HepG2 (cell line): ENCODE data around the gene GNPDA2. TPM values are rescaled to one million over a fixed set of nuclear protein-coding genes. Genes with fewer than 3 reads are reported as not detected.

Experiments
- ATAC-seq: fragments of 200-7000 bp; cut with Tn5 transposase; 3 replicates; pipeline ENCODE4 v1.9.1; 2020; ENCODE audit warnings: mild to moderate bottlenecking, moderate library complexity
- BruUV-seq: library from RNA; stranded (reverse); fragments of 400-500 nt; replicated peaks from 2 replicates; lab custom pipeline; 2021; lab: Mats Ljungman, UMichigan
- CTCF ChIA-PET: fragments of 300-600 bp; formaldehyde crosslinking; extraction: SDS; loops from one replicate; lab custom pipeline; 2021; ENCODE audit warnings: low total read pairs, inconsistent platforms, low intra/inter-chr PET ratio; lab: Yijun Ruan, JAX
- POLR2A ChIA-PET: fragments of 350-600 bp; sonication (Branson Sonifier 250); formaldehyde crosslinking; loops from one replicate; lab custom pipeline; 2020; ENCODE audit warnings: antibody characterized with exemption, inconsistent platforms; lab: Yijun Ruan, JAX
- DNase-seq: peaks from one replicate; pipeline ENCODE4 v3.0.0-alpha.2; 2015; ENCODE audit warnings: low spot score
- FAIRE-seq: peaks from 3 replicates; lab custom pipeline; 2011; peaks lifted over from hg19 to GRCh38; lab: Jason Lieb, UNC
- H2AFZ ChIP-seq: one replicate; pipeline ENCODE4 v1.6.1; 2011; ENCODE audit warnings: low read length, inconsistent platforms
- H3K27ac ChIP-seq: fragments of 300-600 bp; 3 replicates; pipeline ENCODE4 v1.8.0; 2011; ENCODE audit warnings: mixed run types, mild to moderate bottlenecking, mixed read lengths, low read length, inconsistent platforms; ENCODE audit not compliant: insufficient read depth; ENCODE audit errors: extremely low read length
- H3K27me3 ChIP-seq, 2 experiments: fragments of 200-600 bp in 1 of 2; 2 replicates in 1 of 2; 3 replicates in 1 of 2; pipeline versions ENCODE4 v1.6.0 to v1.8.0; 2011; ENCODE audit warnings: low read length in 2 of 2, mild to moderate bottlenecking in 2 of 2, moderate library complexity in 2 of 2, inconsistent platforms in 1 of 2; ENCODE audit not compliant: insufficient read depth in 2 of 2, control insufficient read depth in 1 of 2
- H3K36me3 ChIP-seq, 2 experiments: fragments of 200-600 bp in 1 of 2; replicated peaks in 1 of 2; 2 replicates in 1 of 2; 3 replicates in 1 of 2; pipeline versions ENCODE4 v1.5.1 to v1.8.0; 2011; ENCODE audit warnings: low read length in 2 of 2, inconsistent platforms in 1 of 2; ENCODE audit not compliant: insufficient read depth in 2 of 2, control insufficient read depth in 1 of 2
- H3K4me1 ChIP-seq: 2 replicates; pipeline ENCODE4 v1.5.1; 2012; ENCODE audit warnings: low read length, inconsistent platforms; ENCODE audit not compliant: insufficient read depth
- H3K4me2 ChIP-seq: 2 replicates; pipeline ENCODE4 v1.6.0; 2011; ENCODE audit warnings: low read depth, low read length, inconsistent platforms
- H3K4me3 ChIP-seq, 3 experiments: fragments of 200-600 bp in 1 of 3; sonication (generic), shearing (Covaris generic) in 1 of 3; replicated peaks in 1 of 3; 2 replicates each; pipeline ENCODE4 v1.5.1; 2011 to 2016; ENCODE audit warnings: low read length in 3 of 3, inconsistent platforms in 2 of 3, low read depth in 2 of 3, mild to moderate bottlenecking in 2 of 3, control low read depth in 1 of 3, mixed read lengths in 1 of 3; ENCODE audit not compliant: insufficient read depth in 1 of 3
- H3K79me2 ChIP-seq: one replicate; pipeline ENCODE4 v1.6.1; 2011; ENCODE audit warnings: low read length, inconsistent platforms; ENCODE audit not compliant: insufficient read depth
- H3K9ac ChIP-seq: 2 replicates; pipeline ENCODE4 v1.6.0; 2011; ENCODE audit warnings: mild to moderate bottlenecking, low read depth, low read length, inconsistent platforms; ENCODE audit not compliant: insufficient read depth
- H3K9me3 ChIP-seq: 2 replicates; pipeline ENCODE4 v1.5.1; 2012; ENCODE audit warnings: mild to moderate bottlenecking, low read length
- H4K20me1 ChIP-seq: 2 replicates; pipeline ENCODE4 v1.6.0; 2011; ENCODE audit warnings: inconsistent platforms, mild to moderate bottlenecking, low read length, moderate library complexity; ENCODE audit not compliant: insufficient read depth
- ATF1 ChIP-seq: IDR thresholded peaks from 2 replicates; pipeline ENCODE4 v1.6.1; 2016; ENCODE audit warnings: mild to moderate bottlenecking, control low read depth
- HNF1A ChIP-seq, 2 experiments: sonication (generic) in 1 of 2; formaldehyde crosslinking in 1 of 2; IDR thresholded peaks; 2 replicates each; pipeline versions ENCODE4 v1.4.0 to v1.6.1; 2016 to 2020; ENCODE audit warnings: borderline replicate concordance in 1 of 2, low read depth in 1 of 2, mild to moderate bottlenecking in 1 of 2, missing genetic modification reagents in 1 of 2
- IRF2 ChIP-seq: IDR thresholded peaks from 2 replicates; pipeline ENCODE4 v1.6.1; 2018; ENCODE audit warnings: missing genetic modification reagents, missing compliant biosample characterization
- IRF9 ChIP-seq: sonication (generic); formaldehyde crosslinking; IDR thresholded peaks from 2 replicates; pipeline ENCODE4 v1.8.0; 2022; ENCODE audit warnings: missing genetic modification reagents, mild to moderate bottlenecking, borderline replicate concordance
- MEIS2 ChIP-seq: sonication (generic); formaldehyde crosslinking; IDR thresholded peaks from 2 replicates; pipeline ENCODE4 v1.9.0; 2021; ENCODE audit warnings: mild to moderate bottlenecking, missing genetic modification reagents
- POLR2A ChIP-seq, 2 experiments: IDR thresholded peaks; 2 replicates each; pipeline ENCODE4 v1.6.1; 2011; ENCODE audit warnings: low read depth in 2 of 2, low read length in 2 of 2, mild to moderate bottlenecking in 1 of 2, moderate library complexity in 1 of 2; ENCODE audit not compliant: insufficient read depth in 1 of 2
- RBM39 ChIP-seq: fragments of 200-400 bp; formaldehyde crosslinking; IDR thresholded peaks from one replicate; pipeline ENCODE4 v1.6.1; 2018; ENCODE audit warnings: antibody characterized with exemption, mild to moderate bottlenecking, low read depth, low read length; ENCODE audit not compliant: poor library complexity, severe bottlenecking
- RXRB ChIP-seq: IDR thresholded peaks from 2 replicates; pipeline ENCODE4 v1.6.1; 2016; ENCODE audit warnings: borderline replicate concordance, missing genetic modification reagents, missing compliant biosample characterization
- SALL1 ChIP-seq: sonication (generic); formaldehyde crosslinking; IDR thresholded peaks from 2 replicates; pipeline ENCODE4 v1.8.0; 2022; ENCODE audit warnings: mild to moderate bottlenecking, missing genetic modification reagents
- SCMH1 ChIP-seq: sonication (generic); formaldehyde crosslinking; IDR thresholded peaks from 2 replicates; pipeline ENCODE4 v1.9.0; 2021; ENCODE audit warnings: missing genetic modification reagents, mild to moderate bottlenecking, borderline replicate concordance
- SSRP1 ChIP-seq: IDR thresholded peaks from 2 replicates; pipeline ENCODE4 v1.6.1; 2016; ENCODE audit warnings: control low read depth
- XBP1 ChIP-seq: sonication (generic); formaldehyde crosslinking; IDR thresholded peaks from 2 replicates; pipeline ENCODE4 v1.5.0; 2020; ENCODE audit warnings: missing genetic modification reagents
- ZBTB44 ChIP-seq: sonication (generic); formaldehyde crosslinking; IDR thresholded peaks from 2 replicates; pipeline ENCODE4 v1.4.0; 2020; ENCODE audit warnings: missing genetic modification reagents
- ZFP37 ChIP-seq: sonication (generic); formaldehyde crosslinking; IDR thresholded peaks from 2 replicates; pipeline ENCODE4 v1.4.0; 2020; ENCODE audit warnings: missing genetic modification reagents, borderline replicate concordance
- ZNF512 ChIP-seq: sonication (generic); formaldehyde crosslinking; IDR thresholded peaks from 2 replicates; pipeline ENCODE4 v1.4.0; 2020; ENCODE audit warnings: mild to moderate bottlenecking, missing genetic modification reagents
- ZNF773 ChIP-seq: sonication (generic); formaldehyde crosslinking; IDR thresholded peaks from 2 replicates; pipeline ENCODE4 v1.4.0; 2020; ENCODE audit warnings: missing genetic modification reagents, borderline replicate concordance
- ZNF883 ChIP-seq: sonication (generic); formaldehyde crosslinking; IDR thresholded peaks from 2 replicates; pipeline ENCODE4 v1.5.1; 2020; ENCODE audit warnings: mild to moderate bottlenecking, missing genetic modification reagents; ENCODE audit errors: not compliant biosample characterization
- WGBS: methylation state at CpG from one replicate; pipeline ENCODE4 v1.1.6; 2017; ENCODE audit warnings: low lambda C conversion rate; 5-methylcytosine and 5-hydroxymethylcytosine counted together
- in situ Hi-C: cut with HindIII; loops from 2 replicates; pipeline ENCODE4 v1.10.0; 2017; ENCODE audit warnings: low pct_unique_long_range_greater_than_20kb; ENCODE audit not compliant: extremely low pct_ligation_motif_present
- intact Hi-C: fragments of 100-400 bp; cut with micrococcal nuclease; formaldehyde crosslinking; loops from one replicate; pipeline ENCODE4 v1.10.0; 2022; ENCODE audit not compliant: unreplicated experiment
- polyA plus RNA-seq, 8 experiments: library from polyadenylated mRNA; depleted of rRNA in 3 of 8; stranded (reverse) in 7 of 8; unstranded in 1 of 8; fragments of >200 nt; fragmentation: Illumina TruSeq in 4 of 8; extraction: Trizol in 4 of 8; gene quantifications; 2 replicates each; pipeline versions ENCODE4 v1.2.1 to v1.2.3, GENCODE V29; 2011 to 2016; ENCODE audit warnings: low read depth in 4 of 8, missing spikeins in 1 of 8, mixed read lengths in 1 of 8; ENCODE audit not compliant: insufficient read depth in 1 of 8
- total RNA-seq, 5 experiments: library from RNA; depleted of rRNA; stranded (reverse); fragments of >200 nt; fragmentation: Illumina TruSeq; extraction: Trizol; gene quantifications; 2 replicates each; pipeline ENCODE4 v1.2.3, GENCODE V29; 2016; ENCODE audit warnings: low read depth in 1 of 5

Gene GNPDA2
- total and polyA plus RNA-seq, 2 of the 13 experiments (the other 11 are each of a cell fraction or from before 2014, with no cell fraction given): 5.4 to 9.0 TPM

- BruUV-seq: no TSS peak
- Histone ChIP-seq H4K20me1 (no peaks in the 10 kb centered on the region), H2AFZ (no peak overlapping the region), H3K36me3 (no peaks in the 10 kb centered on the region), H3K4me3 (no peak overlapping the region), H3K9ac (no peak overlapping the region), H3K79me2 (peaks cover 2% of the 10 kb centered on the region), H3K4me1 (no peaks in the 10 kb centered on the region), H3K27me3 (no peaks in the 10 kb centered on the region), H3K27ac (no peak overlapping the region), H3K4me2 (no peak overlapping the region), H3K9me3 (no peaks in the 10 kb centered on the region)
- no peak for FAIRE-seq
- DNase-seq: no peak
- intact Hi-C loops (no loop called here), in situ Hi-C loops (no loop called here)
- ChIA-PET POLR2A (interaction anchor here (3.0 kb wide), 1 partner anchor 10 kb away, joined by 13 read pairs; the partner anchor contains the start of gene GNPDA2), CTCF (no interaction called here)
- WGBS: 74% methylated on average over 5 of the region's 5 CpGs
- no peak for ATAC-seq
- TF ChIP-seq SALL1 (CRISPR knock-in tag): no peak
- TF ChIP-seq POLR2A (IDR thresholded peaks at IDR 0.05; ENCODE audit: insufficient read depth in 1 of 2, low read depth in 2 of 2, low read length in 2 of 2): no peak
- no peak for TF ChIP-seq ATF1
- no peak for TF ChIP-seq ZNF512
- TF ChIP-seq XBP1 (CRISPR knock-in tag): no peak
- TF ChIP-seq ZBTB44 (CRISPR knock-in tag): no peak
- no peak for TF ChIP-seq ZNF883
- TF ChIP-seq RBM39: no peak
- TF ChIP-seq MEIS2 (CRISPR knock-in tag): no peak
- TF ChIP-seq IRF9: no peak
- no peak for TF ChIP-seq ZFP37 (CRISPR knock-in tag)
- TF ChIP-seq RXRB (CRISPR knock-in tag): no peak
- TF ChIP-seq IRF2 (CRISPR knock-in tag): no peak
- TF ChIP-seq SCMH1 (CRISPR knock-in tag): no peak
- no peak for TF ChIP-seq HNF1A (IDR thresholded peaks at IDR 0.05; ENCODE audit: low read depth)
- no peak for TF ChIP-seq HNF1A (CRISPR knock-in tag; IDR thresholded peaks at IDR 0.05; ENCODE audit: borderline replicate concordance)
- no peak for TF ChIP-seq ZNF773 (CRISPR knock-in tag)
- no peak for TF ChIP-seq SSRP1 (CRISPR knock-in tag)
Measured at GRCh38 chr4:44716597-44716996, 9.8 kb downstream of the GNPDA2 start.
